HUES48 (cell line): ENCODE results near the gene ATG4B.

Experiments
- H3K27ac ChIP-seq: one replicate; pipeline ENCODE4 v1.7.0; 2013; ENCODE audit warnings: low read depth, low read length, inconsistent platforms
- H3K27me3 ChIP-seq: 2 replicates; pipeline ENCODE4 v1.6.1; 2013; ENCODE audit warnings: mild to moderate bottlenecking, low read length; ENCODE audit not compliant: control insufficient read depth, insufficient read depth
- H3K36me3 ChIP-seq: 2 replicates; pipeline ENCODE4 v1.6.1; 2013; ENCODE audit warnings: low read length; ENCODE audit not compliant: control insufficient read depth, insufficient read depth
- H3K4me1 ChIP-seq: 2 replicates; pipeline ENCODE4 v1.6.1; 2013; ENCODE audit warnings: mild to moderate bottlenecking, low read length; ENCODE audit not compliant: control insufficient read depth, insufficient read depth
- H3K4me3 ChIP-seq: 2 replicates; pipeline ENCODE4 v1.5.1; 2013; ENCODE audit warnings: mild to moderate bottlenecking, low read depth, low read length
- H3K9ac ChIP-seq: 2 replicates; pipeline ENCODE4 v1.6.1; 2013; ENCODE audit warnings: mild to moderate bottlenecking, low read depth, low read length, moderate library complexity
- H3K9me3 ChIP-seq: 2 replicates; pipeline ENCODE4 v1.6.1; 2013; ENCODE audit warnings: low read length; ENCODE audit not compliant: control insufficient read depth, insufficient read depth

ATG4B gene

GRCh38 chr2:241670333-241671110, 33.0 kb downstream of the ATG4B start:
- Histone ChIP-seq H3K27me3 (no peaks in the 10 kb centered on the region), H3K9me3 (no peaks in the 10 kb centered on the region), H3K4me3 (no peak overlapping the region), H3K4me1 (no peaks in the 10 kb centered on the region), H3K36me3 (peaks cover 56% of the 10 kb centered on the region), H3K9ac (no peak overlapping the region), H3K27ac (no peak overlapping the region)

- H3K9ac ChIP-seq: no peak overlapping the region
- no peak overlapping the region for H3K27ac ChIP-seq
- H3K27me3 ChIP-seq: no peaks in the 10 kb centered on the region
- no peaks in the 10 kb centered on the region for H3K4me1 ChIP-seq
- no peaks in the 10 kb centered on the region for H3K9me3 ChIP-seq
- peaks cover 65% of the 10 kb centered on the region for H3K36me3 ChIP-seq
- H3K4me3 ChIP-seq: no peak overlapping the region
These were observed 34.2 kb downstream of the ATG4B start for GRCh38 chr2:241671457-241672240.

GRCh38 chr2:241672243-241673188, 35.0 kb downstream of the ATG4B start:
- Histone ChIP-seq H3K4me3 (no peak overlapping the region), H3K27ac (no peak overlapping the region), H3K4me1 (no peaks in the 10 kb centered on the region), H3K9ac (no peak overlapping the region), H3K27me3 (no peaks in the 10 kb centered on the region), H3K36me3 (peaks cover 70% of the 10 kb centered on the region), H3K9me3 (no peaks in the 10 kb centered on the region)

DNA sequence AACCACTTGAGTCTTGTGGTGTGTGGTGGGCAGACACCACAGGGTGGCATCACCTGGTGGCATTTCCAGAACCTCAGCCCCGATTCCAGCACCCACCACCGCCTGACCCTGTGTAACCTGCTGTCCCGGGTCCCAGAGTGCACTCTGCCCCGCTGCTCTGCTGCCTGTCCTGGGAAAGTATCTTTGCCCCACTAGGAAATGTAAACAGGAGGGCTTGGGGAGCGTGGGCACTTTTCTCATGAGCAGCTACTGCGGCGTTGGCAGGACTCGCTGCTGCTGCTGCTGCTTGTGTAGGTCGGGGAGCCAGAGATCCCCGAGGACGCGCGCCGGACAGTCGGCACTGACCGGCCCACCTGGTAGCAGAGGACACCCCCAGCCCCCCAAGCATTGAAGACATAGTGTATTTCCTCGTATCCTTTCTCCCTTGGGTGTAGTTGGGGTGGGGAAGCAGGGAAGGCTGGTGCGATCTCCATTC, 35.7 kb downstream of the ATG4B start:
- Histone ChIP-seq H3K4me1 (no peaks in the 10 kb centered on the region), H3K27ac (no peak overlapping the region), H3K9me3 (no peaks in the 10 kb centered on the region), H3K27me3 (no peaks in the 10 kb centered on the region), H3K9ac (no peak overlapping the region), H3K4me3 (no peak overlapping the region), H3K36me3 (peaks cover 70% of the 10 kb centered on the region)

GRCh38 chr2:241673797-241674725, 36.6 kb downstream of the ATG4B start:
- H3K9ac ChIP-seq: no peak overlapping the region
- H3K4me1 ChIP-seq: no peaks in the 10 kb centered on the region
- peaks cover 70% of the 10 kb centered on the region for H3K36me3 ChIP-seq
- no peaks in the 10 kb centered on the region for H3K27me3 ChIP-seq
- H3K27ac ChIP-seq: peak overlapping the region; percentile 21
- no peak overlapping the region for H3K4me3 ChIP-seq
- H3K9me3 ChIP-seq: no peaks in the 10 kb centered on the region

- no peak overlapping the region for H3K9ac ChIP-seq
These were observed 38.4 kb downstream of the ATG4B start for GRCh38 chr2:241675885-241676284.

DNA sequence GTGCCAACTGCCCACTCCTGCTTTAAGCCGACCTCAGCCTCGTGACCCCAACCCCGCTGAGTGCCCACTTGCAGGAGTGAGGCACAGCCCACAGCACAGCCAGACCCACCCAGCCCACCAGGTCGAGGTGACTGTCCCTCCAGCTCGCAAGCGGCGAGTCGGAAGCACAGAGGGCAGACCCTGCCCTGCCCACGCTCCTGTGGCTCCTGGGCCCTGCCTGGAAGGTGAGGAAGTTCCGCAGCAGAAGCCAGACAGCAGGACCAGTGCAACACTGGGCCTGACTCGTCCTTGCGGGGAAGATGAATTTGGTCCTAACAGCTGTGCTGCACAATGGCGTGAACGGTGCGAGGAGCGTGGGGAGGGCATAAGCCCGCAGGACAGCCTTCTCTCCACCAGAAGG, 39.2 kb downstream of the ATG4B start:
- Histone ChIP-seq H3K9me3 (no peaks in the 10 kb centered on the region), H3K4me1 (no peaks in the 10 kb centered on the region), H3K27me3 (no peaks in the 10 kb centered on the region), H3K9ac (no peak overlapping the region), H3K4me3 (no peak overlapping the region), H3K36me3 (peaks cover 76% of the 10 kb centered on the region), H3K27ac (no peak overlapping the region)

More at GRCh38 chr2:241675885-241676284, 38.4 kb downstream of the ATG4B start:
- H3K4me3 ChIP-seq: no peak overlapping the region
- H3K36me3 ChIP-seq: peaks cover 74% of the 10 kb centered on the region
- no peaks in the 10 kb centered on the region for H3K27me3 ChIP-seq
- no peaks in the 10 kb centered on the region for H3K9me3 ChIP-seq
- H3K4me1 ChIP-seq: no peaks in the 10 kb centered on the region
- no peak overlapping the region for H3K27ac ChIP-seq

DNA sequence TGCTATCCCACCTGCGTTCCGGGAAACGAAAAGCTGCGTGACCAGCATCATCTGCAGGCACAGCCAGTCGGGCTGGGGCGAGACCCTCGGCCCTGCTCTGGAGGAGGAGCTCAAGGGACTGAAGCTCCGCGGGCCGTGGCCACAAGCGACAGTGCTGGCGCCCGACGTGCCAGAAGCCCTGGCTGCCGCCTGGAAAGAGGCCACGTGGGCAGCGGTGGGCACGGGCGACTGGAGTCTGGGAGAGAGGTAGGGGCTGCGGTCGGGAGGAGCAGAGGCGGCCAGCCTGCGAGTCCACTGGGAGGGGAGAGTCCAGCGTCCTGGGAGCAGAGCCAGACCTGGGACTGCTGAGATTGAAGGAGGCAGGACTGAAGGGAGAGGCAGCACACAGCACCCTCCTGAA, 39.9 kb downstream of the ATG4B start:
- Histone ChIP-seq H3K9ac (no peak overlapping the region), H3K36me3 (peaks cover 78% of the 10 kb centered on the region), H3K4me1 (no peaks in the 10 kb centered on the region), H3K27ac (no peak overlapping the region), H3K4me3 (no peak overlapping the region), H3K27me3 (no peaks in the 10 kb centered on the region), H3K9me3 (no peaks in the 10 kb centered on the region)

DNA sequence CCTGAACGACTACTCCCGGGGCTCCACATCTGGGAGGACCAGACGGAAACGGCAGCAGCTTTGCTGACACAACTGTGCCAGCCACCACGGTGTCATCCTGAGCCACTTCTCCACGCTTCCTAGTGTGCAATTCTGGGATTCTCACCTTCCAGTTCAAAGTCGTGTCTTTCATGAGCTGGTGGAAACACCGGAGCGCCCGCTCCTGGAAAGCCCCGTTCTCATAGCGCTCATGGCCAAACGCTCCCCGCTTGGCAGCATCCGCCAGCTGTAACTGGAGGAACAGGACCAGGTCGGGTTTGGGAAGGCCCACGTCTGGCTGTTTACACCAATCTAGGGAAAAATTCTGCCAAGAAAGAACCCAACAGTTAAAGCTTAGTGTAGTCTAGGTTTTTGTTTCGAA, 40.8 kb downstream of the ATG4B start:
- no peak overlapping the region for H3K27ac ChIP-seq
- H3K9me3 ChIP-seq: no peaks in the 10 kb centered on the region
- no peak overlapping the region for H3K4me3 ChIP-seq
- peaks cover 83% of the 10 kb centered on the region for H3K36me3 ChIP-seq
- H3K9ac ChIP-seq: no peak overlapping the region
- H3K27me3 ChIP-seq: no peaks in the 10 kb centered on the region
- H3K4me1 ChIP-seq: no peaks in the 10 kb centered on the region
